ENCODE data around the gene TK1.
A peak's percentile ranks its signal among the peaks of the same experiment; 100 is the strongest.
"Not testable (repeated sequence)": the region's sequence is repeated elsewhere in the genome, so short reads cannot be mapped to it uniquely, and the experiment has no call there.

TK1 gene

DNA sequence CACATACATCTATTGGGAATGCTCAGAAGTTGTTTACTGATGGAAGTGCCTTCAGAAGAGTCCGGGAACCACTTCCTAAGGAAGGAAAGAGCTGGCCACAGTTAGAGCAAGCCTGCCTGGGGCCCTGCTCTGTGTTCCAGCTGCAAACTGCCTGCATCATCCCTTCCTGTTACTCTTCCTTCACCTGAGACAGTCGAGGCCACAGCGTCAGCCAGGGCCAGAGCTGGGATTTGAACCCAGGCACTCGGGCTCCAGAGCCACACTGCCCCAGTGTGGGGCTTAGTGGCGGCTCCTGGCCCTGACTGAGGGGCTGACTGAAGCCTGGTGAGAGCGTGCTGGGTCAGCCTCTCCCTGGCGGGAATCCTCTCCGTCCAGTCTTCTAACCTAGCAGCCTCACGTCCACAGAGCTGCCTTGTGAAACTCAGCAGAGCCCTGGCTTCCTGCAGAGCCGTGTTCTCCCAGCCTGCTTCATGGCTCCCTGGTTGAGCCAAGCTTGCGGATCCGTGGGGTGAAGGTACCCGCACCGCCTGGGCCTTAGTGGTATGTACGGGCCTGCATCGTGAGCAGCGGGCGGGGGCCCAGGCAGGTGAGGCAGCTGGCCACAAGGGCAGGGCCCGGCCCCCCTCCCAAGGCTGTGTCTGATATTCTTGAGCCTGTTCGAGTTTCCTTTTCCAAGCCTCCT lies 45.3 kb downstream of the TK1 start:
- no peak overlapping the region for H3K4me3 ChIP-seq (ENCODE audit: low read depth, low read length)
- TF ChIP-seq, protein P1, sequence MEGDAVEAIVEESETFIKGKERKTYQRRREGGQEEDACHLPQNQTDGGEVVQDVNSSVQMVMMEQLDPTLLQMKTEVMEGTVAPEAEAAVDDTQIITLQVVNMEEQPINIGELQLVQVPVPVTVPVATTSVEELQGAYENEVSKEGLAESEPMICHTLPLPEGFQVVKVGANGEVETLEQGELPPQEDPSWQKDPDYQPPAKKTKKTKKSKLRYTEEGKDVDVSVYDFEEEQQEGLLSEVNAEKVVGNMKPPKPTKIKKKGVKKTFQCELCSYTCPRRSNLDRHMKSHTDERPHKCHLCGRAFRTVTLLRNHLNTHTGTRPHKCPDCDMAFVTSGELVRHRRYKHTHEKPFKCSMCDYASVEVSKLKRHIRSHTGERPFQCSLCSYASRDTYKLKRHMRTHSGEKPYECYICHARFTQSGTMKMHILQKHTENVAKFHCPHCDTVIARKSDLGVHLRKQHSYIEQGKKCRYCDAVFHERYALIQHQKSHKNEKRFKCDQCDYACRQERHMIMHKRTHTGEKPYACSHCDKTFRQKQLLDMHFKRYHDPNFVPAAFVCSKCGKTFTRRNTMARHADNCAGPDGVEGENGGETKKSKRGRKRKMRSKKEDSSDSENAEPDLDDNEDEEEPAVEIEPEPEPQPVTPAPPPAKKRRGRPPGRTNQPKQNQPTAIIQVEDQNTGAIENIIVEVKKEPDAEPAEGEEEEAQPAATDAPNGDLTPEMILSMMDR (IDR thresholded peaks at IDR 0.05; ENCODE audit: low read depth, low read length) = no peak
- TF ChIP-seq, protein P2, sequence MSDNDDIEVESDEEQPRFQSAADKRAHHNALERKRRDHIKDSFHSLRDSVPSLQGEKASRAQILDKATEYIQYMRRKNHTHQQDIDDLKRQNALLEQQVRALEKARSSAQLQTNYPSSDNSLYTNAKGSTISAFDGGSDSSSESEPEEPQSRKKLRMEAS (IDR thresholded peaks at IDR 0.05; ENCODE audit: low read depth, low read length) = no peak
- TF ChIP-seq POLR2A (IDR thresholded peaks at IDR 0.05; ENCODE audit: extremely low read depth, insufficient read length) = no peak
- no peak for TF ChIP-seq MYC (IDR thresholded peaks at IDR 0.05; ENCODE audit: low read depth, low read length)
- no peak for DNase-seq (ENCODE audit: low read depth)

DNA sequence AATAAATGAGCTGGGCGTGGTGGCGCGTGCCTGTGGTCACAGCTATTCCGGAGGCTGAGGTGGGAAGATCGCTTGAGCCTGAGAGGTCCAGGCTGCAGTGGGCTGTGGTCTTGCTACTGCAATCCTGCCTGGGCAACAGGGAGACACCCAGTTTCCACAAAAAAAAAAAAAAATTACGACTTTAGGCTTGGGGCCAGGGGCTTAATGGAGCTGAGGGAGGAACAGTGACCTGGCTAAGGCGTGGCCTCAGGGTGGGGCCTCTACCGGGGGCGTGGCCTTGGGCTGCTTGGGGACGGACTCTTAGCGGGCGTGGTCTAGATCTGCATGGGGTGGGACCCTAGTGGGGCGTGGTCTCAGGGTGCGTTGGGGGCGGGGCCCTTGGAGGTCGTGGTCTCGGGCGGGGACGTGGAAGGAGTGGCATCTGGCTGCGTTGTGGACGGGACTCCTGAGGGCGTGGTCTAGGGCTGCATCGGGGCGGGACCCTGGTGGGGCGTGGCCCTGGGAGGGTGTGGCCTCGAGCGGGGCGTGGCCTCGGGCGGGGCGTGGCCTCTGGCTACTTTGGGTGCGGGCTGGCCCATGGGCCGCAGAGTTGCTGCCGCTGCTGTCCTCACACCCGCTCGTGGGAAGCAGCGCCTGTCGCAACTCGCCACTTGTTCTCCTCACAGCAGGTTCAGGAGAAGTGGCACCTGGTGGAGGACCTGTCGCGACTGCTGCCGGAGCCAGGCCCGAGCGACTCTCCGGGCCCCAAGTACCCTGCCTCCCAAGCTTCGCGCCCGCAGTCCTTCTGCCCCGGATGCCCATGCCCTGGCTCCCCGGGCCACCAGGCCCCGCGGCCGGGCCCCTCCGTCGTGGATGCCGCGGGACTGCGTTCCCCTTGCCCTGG lies 46.4 kb downstream of the TK1 start:
- DNase-seq (ENCODE audit: low read depth) = peak; percentile 96
- TF ChIP-seq, protein P1 (IDR thresholded peaks at IDR 0.05; ENCODE audit: low read depth, low read length) = no peak
- TF ChIP-seq MYC (IDR thresholded peaks at IDR 0.05; ENCODE audit: low read depth, low read length) (no peak; the same call in 1 of the 2 replicates), POLR2A (IDR thresholded peaks at IDR 0.05; ENCODE audit: extremely low read depth, insufficient read length) (no peak)
- TF ChIP-seq, protein P2 (IDR thresholded peaks at IDR 0.05; ENCODE audit: low read depth, low read length) = no peak
- H3K4me3 ChIP-seq (ENCODE audit: low read depth, low read length) = no peak overlapping the region

DNA sequence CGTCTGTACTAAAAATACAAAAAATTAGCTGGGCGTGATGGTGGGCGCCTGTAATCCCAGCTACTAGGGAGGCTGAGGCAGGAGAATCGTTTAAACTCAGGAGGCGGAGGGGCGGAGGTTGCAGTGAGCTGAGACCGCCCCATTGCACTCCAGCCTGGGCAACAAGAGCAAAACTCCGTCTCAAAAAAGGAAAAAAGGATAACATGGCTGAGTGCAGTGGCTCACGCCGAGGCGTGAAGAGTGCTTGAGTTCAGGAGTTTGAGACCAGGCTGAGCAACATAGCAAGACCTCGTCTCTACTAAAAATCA lies 47.0 kb downstream of the TK1 start:
- H3K4me3 ChIP-seq (ENCODE audit: low read depth, low read length); DNase-seq (ENCODE audit: low read depth): not testable (repeated sequence)

DNA sequence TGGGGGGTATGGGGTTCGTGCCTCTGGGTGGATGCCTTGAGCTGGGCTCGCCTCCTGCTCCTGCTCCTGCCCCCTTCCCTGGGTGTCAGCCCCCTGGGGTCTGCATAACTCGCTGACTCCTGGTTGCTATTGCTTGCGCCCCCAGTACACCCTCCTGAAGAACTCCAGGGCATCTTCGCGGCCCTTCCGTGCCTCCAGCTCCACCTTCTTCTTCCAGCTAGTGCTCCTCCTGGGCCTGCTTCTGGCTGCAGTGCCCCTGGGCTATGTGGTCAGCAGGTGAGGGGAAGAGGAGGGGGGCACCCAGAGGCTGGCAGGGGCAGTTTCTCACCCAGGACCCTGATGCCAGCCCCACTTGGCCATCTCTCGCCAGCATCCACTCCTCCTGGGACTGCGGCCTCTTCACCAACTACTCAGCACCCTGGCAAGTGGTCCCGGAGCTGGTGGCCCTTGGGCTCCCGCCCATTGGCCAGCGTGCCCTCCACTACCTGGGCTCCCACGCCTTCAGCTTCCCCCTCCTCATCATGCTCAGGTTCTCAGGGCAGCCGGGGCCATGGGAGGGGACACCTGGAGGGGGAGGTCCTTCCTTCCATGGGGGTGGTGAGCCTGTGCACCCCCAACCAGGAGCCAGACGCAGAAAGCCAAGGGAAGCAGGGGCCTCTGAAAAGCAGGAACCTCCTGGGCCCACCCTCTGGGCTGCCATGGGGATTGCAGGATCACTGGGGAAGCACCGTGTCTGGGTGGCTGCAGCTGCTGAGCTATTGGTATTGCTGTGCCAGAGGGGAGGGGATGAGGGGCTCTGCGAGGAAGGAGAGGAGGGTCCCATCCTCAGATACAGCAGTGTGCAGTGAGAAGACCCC lies 48.4 kb downstream of the TK1 start:
- no peak overlapping the region for H3K4me3 ChIP-seq (ENCODE audit: low read depth, low read length)
- no peak for DNase-seq (ENCODE audit: low read depth)
- no peak for TF ChIP-seq POLR2A (IDR thresholded peaks at IDR 0.05; ENCODE audit: extremely low read depth, insufficient read length)

DNA sequence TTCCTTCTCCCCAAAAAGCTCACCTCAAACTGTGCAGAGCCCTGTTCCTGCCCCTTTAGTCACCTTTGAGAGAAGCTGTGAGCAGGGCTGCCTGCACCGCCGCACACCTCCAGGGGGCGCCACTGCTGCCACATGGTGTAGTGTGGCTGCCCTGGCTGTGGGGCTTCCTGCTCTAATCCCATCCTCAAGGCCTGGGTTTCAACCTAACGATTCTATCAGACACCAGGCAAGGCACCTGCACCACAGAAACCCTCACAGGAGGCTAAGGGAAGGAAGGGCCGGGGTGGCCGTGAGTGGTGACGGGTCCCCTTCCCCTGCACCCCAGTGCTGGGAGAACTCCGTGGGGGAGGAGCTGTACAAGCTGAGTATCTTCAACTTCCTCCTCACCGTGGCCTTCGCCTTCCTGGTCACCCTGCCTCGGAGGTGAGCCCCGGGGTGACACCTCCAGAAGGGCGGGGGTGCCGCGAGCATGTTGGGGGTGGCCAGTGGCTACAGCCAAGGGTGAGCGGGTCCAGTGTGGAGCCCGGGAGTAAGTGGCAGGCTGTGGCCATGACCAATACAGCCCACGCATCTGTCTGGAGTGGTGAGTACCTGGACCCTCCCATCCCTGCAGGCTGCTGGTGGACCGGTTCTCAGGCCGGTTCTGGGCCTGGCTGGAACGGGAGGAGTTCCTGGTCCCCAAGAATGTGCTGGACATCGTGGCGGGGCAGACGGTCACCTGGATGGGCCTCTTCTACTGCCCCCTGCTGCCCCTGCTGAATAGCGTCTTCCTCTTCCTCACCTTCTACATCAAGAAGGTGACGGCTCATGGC lies 49.3 kb downstream of the TK1 start:
- TF ChIP-seq, protein P1 (IDR thresholded peaks at IDR 0.05; ENCODE audit: low read depth, low read length) = peak; percentile 67
- TF ChIP-seq, protein P2 (IDR thresholded peaks at IDR 0.05; ENCODE audit: low read depth, low read length) = peak; percentile 59
- no peak for TF ChIP-seq POLR2A (IDR thresholded peaks at IDR 0.05; ENCODE audit: extremely low read depth, insufficient read length)
- 0 out of 2 replicates have a peak, but pooled peaks have one; percentile 24 for TF ChIP-seq MYC (IDR thresholded peaks at IDR 0.05; ENCODE audit: low read depth, low read length)
- DNase-seq (ENCODE audit: low read depth) = peak; percentile 60
- no peak overlapping the region for H3K4me3 ChIP-seq (ENCODE audit: low read depth, low read length)

DNA sequence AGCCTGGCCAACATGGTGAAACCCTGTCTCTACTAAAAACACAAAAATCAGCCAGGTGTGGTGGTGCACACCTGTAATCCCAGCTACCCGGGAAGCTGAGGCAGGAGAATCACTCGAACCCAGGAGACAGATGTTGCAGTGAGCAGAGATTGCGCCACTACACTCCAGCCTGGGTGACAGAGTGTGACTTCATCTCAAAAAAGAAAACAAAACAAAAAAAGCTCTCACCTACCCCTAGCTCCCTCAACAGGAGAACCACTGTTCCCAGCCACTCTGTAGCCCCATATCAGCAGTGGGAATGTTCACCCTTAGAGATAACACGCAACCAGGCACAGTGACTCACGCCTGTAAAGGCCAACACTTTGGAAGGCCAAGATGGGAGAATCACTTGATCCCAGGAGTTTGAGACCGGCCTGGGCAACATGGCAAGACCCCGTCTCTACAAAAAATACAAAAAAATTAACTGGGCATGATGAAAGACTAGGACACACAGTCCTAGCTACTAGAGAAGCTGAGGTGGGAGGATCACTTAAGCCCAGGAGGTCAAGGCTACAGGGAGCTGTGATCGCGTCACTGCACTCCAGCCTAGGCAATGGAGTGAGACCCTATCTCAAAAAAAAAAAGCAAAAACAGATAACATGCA lies 50.9 kb downstream of the TK1 start:
- no peak overlapping the region for H3K4me3 ChIP-seq (ENCODE audit: low read depth, low read length)
- TF ChIP-seq MYC (IDR thresholded peaks at IDR 0.05; ENCODE audit: low read depth, low read length) (no peak), POLR2A (IDR thresholded peaks at IDR 0.05; ENCODE audit: extremely low read depth, insufficient read length) (no peak)
- TF ChIP-seq, protein P2 (IDR thresholded peaks at IDR 0.05; ENCODE audit: low read depth, low read length) = no peak
- TF ChIP-seq, protein P1 (IDR thresholded peaks at IDR 0.05; ENCODE audit: low read depth, low read length) = no peak
- no peak for DNase-seq (ENCODE audit: low read depth)

All from NB4 (cell line).